Subcutaneous abdominal adipose tissue (tissue), 5 donors: ENCODE data around the gene SEPTIN8.
A peak's percentile ranks its signal among the peaks of the same experiment; 100 is the strongest.
"Not testable (repeated sequence)": the region's sequence is repeated elsewhere in the genome, so short reads cannot be mapped to it uniquely, and the experiment has no call there.

ENCODE experiments used
- H3K27ac ChIP-seq: one replicate; pipeline ENCODE4 v1.7.0; 2013; ENCODE audit warnings: low read depth, mild to moderate bottlenecking, inconsistent platforms, low read length, moderate library complexity
- H3K27me3 ChIP-seq, 5 donors: one replicate each; pipeline ENCODE4 v1.7.0; 2013; ENCODE audit warnings: low read length in 5 of 5, inconsistent platforms in 1 of 5; ENCODE audit not compliant: control insufficient read depth in 5 of 5, insufficient read depth in 4 of 5
- H3K36me3 ChIP-seq, 5 donors: one replicate each; pipeline ENCODE4 v1.7.0; 2013; ENCODE audit warnings: low read length in 5 of 5; ENCODE audit not compliant: control insufficient read depth in 5 of 5, insufficient read depth in 5 of 5
- H3K4me1 ChIP-seq, 5 donors: one replicate each; pipeline ENCODE4 v1.7.0; 2013; ENCODE audit warnings: low read length in 5 of 5, mild to moderate bottlenecking in 3 of 5, moderate library complexity in 1 of 5; ENCODE audit not compliant: control insufficient read depth in 5 of 5, insufficient read depth in 5 of 5
- H3K4me3 ChIP-seq, 5 donors: one replicate each; pipeline ENCODE4 v1.7.0; 2013; ENCODE audit warnings: low read length in 5 of 5, low read depth in 1 of 5
- H3K9ac ChIP-seq, 5 donors: one replicate each; pipeline ENCODE4 v1.7.0; 2013; ENCODE audit warnings: low read length in 5 of 5, mild to moderate bottlenecking in 4 of 5, moderate library complexity in 3 of 5
- H3K9me3 ChIP-seq, 5 donors: one replicate each; pipeline ENCODE4 v1.7.0; 2013; ENCODE audit warnings: low read length in 5 of 5; ENCODE audit not compliant: control insufficient read depth in 5 of 5
- donor health status: healthy.
- donor health status: healthy.
- donor health status: healthy.
- donor health status: healthy.
- donor health status: healthy.

The SEPTIN8 gene

GRCh38 chr5:132812781-132813598, 36.0 kb upstream of the SEPTIN8 start, which contains the start of gene SOWAHA:
Gene SOWAHA (plus strand): TSS chr5:132813302. CDS start chr5:132813622, 320 bp downstream.
- H3K9me3 ChIP-seq = no peaks in the 10 kb centered on the region
- no peaks in the 10 kb centered on the region for H3K36me3 ChIP-seq
- H3K4me3 ChIP-seq = peak within 1 kb of the TSS in 4 of 5 donors; percentile 36 to 63 (median 48)
- peaks cover 0 to 22% (median 12%) of the 10 kb centered on the region in 5 donors for H3K4me1 ChIP-seq
- H3K9ac ChIP-seq = peak within 1 kb of the TSS in 3 of 5 donors; percentile 13 to 56 (median 37)
- H3K27ac ChIP-seq = no peak within 1 kb of the TSS
- peaks cover 0 to 18% (median 9%) of the 10 kb centered on the region in 5 donors for H3K27me3 ChIP-seq

- H3K4me3 ChIP-seq = no peak overlapping the region
- H3K27ac ChIP-seq = no peak overlapping the region
- peaks cover 0 to 18% (median 9%) of the 10 kb centered on the region in 5 donors for H3K27me3 ChIP-seq
- H3K36me3 ChIP-seq = no peaks in the 10 kb centered on the region
- H3K9ac ChIP-seq = no peak overlapping the region
- H3K4me1 ChIP-seq = peaks cover 0 to 22% (median 12%) of the 10 kb centered on the region in 5 donors
- H3K9me3 ChIP-seq = no peaks in the 10 kb centered on the region
Observed at GRCh38 chr5:132812123-132812765, 35.2 kb upstream of the SEPTIN8 start.

GRCh38 chr5:132810605-132811004, 33.6 kb upstream of the SEPTIN8 start:
- no peak overlapping the region for H3K27ac ChIP-seq
- H3K9me3 ChIP-seq = no peaks in the 10 kb centered on the region
- no peaks in the 10 kb centered on the region for H3K36me3 ChIP-seq
- H3K27me3 ChIP-seq = peaks cover 0 to 18% (median 9%) of the 10 kb centered on the region in 5 donors
- H3K4me1 ChIP-seq = peaks cover 0 to 22% (median 12%) of the 10 kb centered on the region in 5 donors
- no peak overlapping the region for H3K4me3 ChIP-seq
- H3K9ac ChIP-seq = no peak overlapping the region

- Histone ChIP-seq H3K27ac (no peak overlapping the region), H3K4me3 (no peak overlapping the region), H3K36me3 (no peaks in the 10 kb centered on the region), H3K9me3 (no peaks in the 10 kb centered on the region), H3K27me3 (peaks cover 0 to 18% (median 9%) of the 10 kb centered on the region in 5 donors), H3K4me1 (peaks cover 0 to 13% (median 8%) of the 10 kb centered on the region in 5 donors), H3K9ac (no peak overlapping the region)
Observed at GRCh38 chr5:132808866-132809265, 31.8 kb upstream of the SEPTIN8 start.

GRCh38 chr5:132808448-132808847, 31.4 kb upstream of the SEPTIN8 start:
- peaks cover 0 to 18% (median 9%) of the 10 kb centered on the region in 5 donors for H3K27me3 ChIP-seq
- no peak overlapping the region for H3K4me3 ChIP-seq
- no peak overlapping the region for H3K27ac ChIP-seq
- no peaks in the 10 kb centered on the region for H3K9me3 ChIP-seq
- H3K9ac ChIP-seq = no peak overlapping the region
- H3K4me1 ChIP-seq = peaks cover 0 to 9% (median 4%) of the 10 kb centered on the region in 5 donors
- no peaks in the 10 kb centered on the region for H3K36me3 ChIP-seq

- Histone ChIP-seq H3K27ac (no peak overlapping the region), H3K9ac (no peak overlapping the region), H3K4me3 (no peak overlapping the region)
Observed at GRCh38 chr5:132807163-132807838, 30.3 kb upstream of the SEPTIN8 start.

GRCh38 chr5:132806804-132807162, 29.7 kb upstream of the SEPTIN8 start:
- H3K9me3 ChIP-seq, H3K4me1 ChIP-seq, H3K9ac ChIP-seq, H3K36me3 ChIP-seq, H3K4me3 ChIP-seq, H3K27ac ChIP-seq: not testable (repeated sequence)
- peaks cover 0 to 10% (median 4%) of the 10 kb centered on the region in 5 donors for H3K27me3 ChIP-seq

More at GRCh38 chr5:132807163-132807838, 30.3 kb upstream of the SEPTIN8 start:
- Histone ChIP-seq H3K36me3 (no peaks in the 10 kb centered on the region), H3K4me1 (peaks cover 0 to under 1% (median 0%) of the 10 kb centered on the region in 5 donors), H3K27me3 (peaks cover 0 to 11% (median 3%) of the 10 kb centered on the region in 5 donors), H3K9me3 (no peaks in the 10 kb centered on the region)

- not testable (repeated sequence) for H3K9ac ChIP-seq, H3K9me3 ChIP-seq, H3K27ac ChIP-seq, H3K27me3 ChIP-seq, H3K4me3 ChIP-seq, H3K36me3 ChIP-seq, H3K4me1 ChIP-seq
Observed at GRCh38 chr5:132805872-132806271, 28.8 kb upstream of the SEPTIN8 start.

GRCh38 chr5:132804219-132804618, 27.2 kb upstream of the SEPTIN8 start:
- not testable (repeated sequence) for H3K4me1 ChIP-seq, H3K9me3 ChIP-seq, H3K27ac ChIP-seq, H3K9ac ChIP-seq, H3K4me3 ChIP-seq, H3K36me3 ChIP-seq, H3K27me3 ChIP-seq

GRCh38 chr5:132802685-132803066, 25.6 kb upstream of the SEPTIN8 start:
- not testable (repeated sequence) for H3K36me3 ChIP-seq, H3K27me3 ChIP-seq, H3K9me3 ChIP-seq, H3K27ac ChIP-seq, H3K4me1 ChIP-seq, H3K9ac ChIP-seq, H3K4me3 ChIP-seq
